Measurements from ENCODE around the gene ZNF407.

Gene ZNF407

GRCh38 chr18:74669136-74669798 lies 71.6 kb downstream of the ZNF407 start:
- in situ Hi-C loops (cut with MboI; ENCODE audit: low sequenced_read_pairs): no loop called here

- in situ Hi-C loops (cut with MboI; ENCODE audit: low sequenced_read_pairs): no loop called here
Observed at GRCh38 chr18:74672371-74672770, 74.7 kb downstream of the ZNF407 start.

GRCh38 chr18:74674487-74674886 lies 76.8 kb downstream of the ZNF407 start:
- in situ Hi-C loops (cut with MboI; ENCODE audit: low sequenced_read_pairs): no loop called here

- in situ Hi-C loops (cut with MboI; ENCODE audit: low sequenced_read_pairs): no loop called here
Observed at GRCh38 chr18:74679006-74679678, 81.5 kb downstream of the ZNF407 start.

- in situ Hi-C loops (cut with MboI; ENCODE audit: low sequenced_read_pairs): no loop called here
Observed at GRCh38 chr18:74679679-74680076, 82.0 kb downstream of the ZNF407 start.

- in situ Hi-C loops (cut with MboI; ENCODE audit: low sequenced_read_pairs): no loop called here
Observed at GRCh38 chr18:74682141-74682990, 84.7 kb downstream of the ZNF407 start.

- in situ Hi-C loops (cut with MboI; ENCODE audit: low sequenced_read_pairs): no loop called here
Observed at GRCh38 chr18:74682991-74683297, 85.3 kb downstream of the ZNF407 start.

- in situ Hi-C loops (cut with MboI; ENCODE audit: low sequenced_read_pairs): no loop called here
Observed at GRCh38 chr18:74683573-74683972, 85.9 kb downstream of the ZNF407 start.

GRCh38 chr18:74689251-74689650 lies 91.6 kb downstream of the ZNF407 start:
- in situ Hi-C loops (cut with MboI; ENCODE audit: low sequenced_read_pairs): no loop called here

- in situ Hi-C loops (cut with MboI; ENCODE audit: low sequenced_read_pairs): no loop called here
Observed at GRCh38 chr18:74692367-74693013, 94.8 kb downstream of the ZNF407 start.

- in situ Hi-C loops (cut with MboI; ENCODE audit: low sequenced_read_pairs): no loop called here
Observed at GRCh38 chr18:74694436-74694835, 96.8 kb downstream of the ZNF407 start.

GRCh38 chr18:74695170-74695569 lies 97.5 kb downstream of the ZNF407 start:
- in situ Hi-C loops (cut with MboI; ENCODE audit: low sequenced_read_pairs): no loop called here

- in situ Hi-C loops (cut with MboI; ENCODE audit: low sequenced_read_pairs): no loop called here
Observed at GRCh38 chr18:74698881-74699280, 101.2 kb downstream of the ZNF407 start.

- in situ Hi-C loops (cut with MboI; ENCODE audit: low sequenced_read_pairs): no loop called here
Observed at GRCh38 chr18:74699455-74699854, 101.8 kb downstream of the ZNF407 start.

GRCh38 chr18:74702950-74703349 lies 105.3 kb downstream of the ZNF407 start:
- in situ Hi-C loops (cut with MboI; ENCODE audit: low sequenced_read_pairs): no loop called here

GRCh38 chr18:74708169-74708568 lies 110.5 kb downstream of the ZNF407 start:
- in situ Hi-C loops (cut with MboI; ENCODE audit: low sequenced_read_pairs): no loop called here

GRCh38 chr18:74709452-74709851 lies 111.8 kb downstream of the ZNF407 start:
- in situ Hi-C loops (cut with MboI; ENCODE audit: low sequenced_read_pairs): no loop called here

- in situ Hi-C loops (cut with MboI; ENCODE audit: low sequenced_read_pairs): no loop called here
Observed at GRCh38 chr18:74714120-74714519, 116.5 kb downstream of the ZNF407 start.

GRCh38 chr18:74714791-74715190 lies 117.1 kb downstream of the ZNF407 start:
- in situ Hi-C loops (cut with MboI; ENCODE audit: low sequenced_read_pairs): no loop called here

- in situ Hi-C loops (cut with MboI; ENCODE audit: low sequenced_read_pairs): no loop called here
Observed at GRCh38 chr18:74715306-74715705, 117.6 kb downstream of the ZNF407 start.

Data from hTERT RPE-1 (cell line).